Measurements from ENCODE around the gene IGSF9B.

Gene IGSF9B

DNA sequence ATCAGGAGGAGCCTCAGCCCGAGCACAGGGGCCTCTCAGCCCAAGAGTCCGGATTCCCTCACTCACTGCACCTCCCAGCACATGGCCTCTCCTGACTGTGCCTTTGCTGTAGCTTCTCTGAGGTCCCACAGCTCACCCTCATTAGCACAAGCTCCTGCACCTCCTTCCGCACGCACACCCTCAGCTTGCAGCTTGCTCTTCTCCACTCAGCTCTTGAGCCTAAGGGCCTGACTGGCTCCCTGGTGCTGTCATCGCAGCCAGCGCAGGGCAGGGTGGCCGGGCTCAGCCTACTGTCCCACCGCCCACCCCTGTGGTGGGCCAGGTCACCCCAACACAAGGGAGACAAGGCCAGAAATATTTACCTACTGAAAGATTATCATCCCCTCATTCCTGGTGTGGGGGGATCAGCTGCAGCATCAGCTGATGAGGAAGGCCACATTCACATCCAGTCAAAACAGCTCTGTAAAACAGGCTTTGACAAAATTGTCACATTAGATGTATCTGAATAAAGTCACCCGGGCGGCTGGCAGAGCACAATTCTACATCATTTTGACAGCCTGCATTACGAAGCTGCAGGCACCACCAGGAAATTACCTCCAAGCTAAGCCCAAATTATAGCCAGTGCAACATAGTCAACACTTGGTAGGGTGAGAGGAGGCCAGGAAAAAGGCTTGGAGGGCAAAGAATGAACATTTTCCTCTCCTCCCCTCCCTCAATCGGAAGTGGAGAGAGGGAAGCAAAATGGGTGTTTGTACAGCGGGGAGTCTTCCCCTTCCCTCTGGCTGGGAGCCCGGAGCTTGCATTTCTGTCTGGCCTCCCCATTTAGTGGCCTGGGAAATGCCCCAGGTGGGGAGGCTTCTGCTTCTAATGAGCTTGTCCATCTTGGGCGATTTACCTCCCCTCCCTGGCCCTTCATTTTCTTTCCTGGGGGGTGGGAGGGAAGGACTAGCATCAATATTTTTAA lies 29.5 kb upstream of the IGSF9B start:
- DNase-seq: no peak

DNA sequence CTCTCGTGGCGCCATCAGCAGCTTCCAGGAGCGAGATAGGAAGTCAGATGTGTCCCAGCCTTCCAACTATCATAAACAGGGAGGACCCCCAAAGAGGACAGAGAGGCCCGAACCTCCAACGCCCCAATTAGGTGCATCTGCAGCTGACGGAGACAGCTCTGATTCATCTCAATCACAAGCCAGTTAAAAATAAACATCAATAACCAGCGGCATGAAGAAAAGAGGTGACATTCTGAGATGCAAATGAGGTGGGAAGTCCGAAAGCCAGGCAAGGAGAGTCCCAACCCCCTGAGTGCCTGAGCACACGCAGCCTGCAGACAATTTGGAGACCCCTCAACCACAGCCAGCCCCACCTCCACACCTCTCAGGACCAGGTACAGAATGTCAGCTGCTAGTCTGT lies 28.1 kb upstream of the IGSF9B start:
- no peak for DNase-seq

DNA sequence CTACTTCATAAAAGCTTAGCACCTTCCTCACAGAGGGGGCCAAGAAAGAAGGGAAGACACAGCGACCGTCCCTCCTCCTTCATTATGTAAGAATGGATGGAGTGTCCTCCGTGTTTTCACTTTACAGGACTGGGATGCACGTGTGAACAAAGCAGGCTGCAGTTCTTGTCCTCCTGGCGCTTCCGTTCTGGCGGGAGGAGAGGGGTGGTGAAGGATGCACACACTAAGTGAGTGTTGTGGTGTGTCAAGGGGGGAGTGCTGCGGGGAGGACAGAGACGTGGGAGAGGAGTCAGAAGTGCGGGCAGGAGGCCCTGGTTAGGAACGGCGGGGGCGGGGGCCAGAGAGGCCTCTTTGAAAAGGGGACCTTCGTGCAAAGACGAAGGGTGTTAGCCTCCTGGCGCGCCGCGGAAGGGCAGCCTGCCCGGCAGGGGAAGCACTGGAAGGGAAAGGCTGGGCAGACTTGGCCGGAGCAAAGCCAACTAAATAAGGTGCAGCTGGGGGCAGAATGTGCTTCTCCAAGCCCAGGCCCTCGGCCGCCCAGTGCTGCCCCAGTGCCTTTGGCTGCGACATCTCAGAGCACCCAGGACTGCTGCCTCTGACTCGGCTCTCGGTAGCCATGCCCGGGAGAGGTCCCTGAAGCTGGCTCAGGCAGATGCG lies 27.0 kb upstream of the IGSF9B start:
- no peak for DNase-seq

DNA sequence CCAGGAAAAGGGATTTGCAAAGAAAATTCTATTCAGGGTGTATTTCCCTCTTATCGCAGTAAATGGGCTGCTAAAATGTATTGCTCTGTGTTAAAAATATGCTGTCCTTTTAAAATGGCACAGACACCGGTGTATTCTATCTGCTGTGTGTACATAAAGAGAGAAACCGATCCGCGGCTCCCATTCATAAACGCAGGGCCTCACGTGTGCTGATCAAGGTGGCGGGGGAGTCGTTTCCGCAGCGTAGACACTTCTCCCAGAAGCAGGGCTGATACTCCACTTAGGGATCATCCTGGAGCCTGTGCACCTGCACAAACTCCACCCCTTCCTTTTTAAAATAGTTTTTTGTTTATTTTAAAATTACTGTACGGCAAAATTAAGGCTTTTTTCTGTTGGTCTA lies 26.1 kb upstream of the IGSF9B start:
- peak; percentile 84 for DNase-seq

DNA sequence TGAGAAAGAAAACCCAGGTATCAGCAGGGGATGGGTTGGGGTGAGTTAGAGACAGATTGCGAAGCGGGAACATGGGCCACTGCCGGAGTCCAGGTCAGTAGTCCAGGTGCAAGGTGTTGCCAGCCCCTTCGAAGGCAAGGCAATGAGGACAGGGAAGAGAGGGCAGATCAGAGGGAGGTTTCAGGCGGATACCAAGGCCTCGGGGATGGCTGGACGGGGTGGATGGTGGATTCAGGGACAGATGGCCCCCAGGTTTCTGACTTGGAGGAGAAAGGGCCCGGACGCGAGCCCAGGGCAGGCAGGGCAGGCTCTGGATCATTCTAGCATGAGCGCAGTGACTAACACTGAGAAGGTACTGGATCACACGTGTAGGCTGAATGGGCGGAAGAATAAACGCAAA lies 25.4 kb upstream of the IGSF9B start:
- no peak for DNase-seq

DNA sequence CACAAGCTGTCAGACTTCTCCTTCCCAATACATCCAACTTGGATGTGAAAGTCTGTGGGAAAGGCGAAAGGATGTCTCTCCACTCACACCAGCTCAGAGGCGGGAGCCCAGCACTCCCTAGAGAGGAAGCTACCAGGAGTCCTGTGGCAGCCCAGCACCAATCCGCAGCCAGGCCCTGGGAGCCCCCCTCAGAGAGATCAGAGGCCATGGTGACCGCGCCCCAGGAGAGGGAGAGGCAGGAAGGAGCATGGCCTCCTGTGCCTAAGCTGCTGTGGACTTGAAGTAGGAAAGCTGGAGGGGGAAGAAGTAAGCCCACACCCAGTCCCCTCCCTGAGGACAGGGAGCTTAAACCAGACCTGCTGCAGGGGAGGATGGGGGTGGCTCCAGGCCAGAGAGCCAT lies 24.4 kb upstream of the IGSF9B start:
- DNase-seq: no peak

DNA sequence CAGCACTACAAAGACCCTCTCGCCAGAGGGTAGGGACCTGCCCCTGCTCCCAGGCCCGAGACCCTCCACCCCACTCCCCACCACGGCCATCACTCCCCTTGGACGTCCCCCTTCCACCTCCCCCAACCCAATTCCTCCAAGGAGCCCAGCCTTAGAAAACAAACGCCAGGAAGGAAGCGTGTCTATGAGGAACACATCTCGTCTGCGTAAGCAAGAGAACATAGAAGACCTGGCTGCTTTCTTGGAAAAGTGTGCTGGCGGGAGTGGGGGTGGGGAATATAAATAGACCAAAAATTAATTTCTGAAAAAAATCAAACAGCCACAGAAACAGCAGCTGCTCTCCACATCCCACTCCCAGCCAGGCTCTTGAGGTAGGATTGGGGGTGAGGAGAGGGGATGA lies 23.9 kb upstream of the IGSF9B start:
- no peak for DNase-seq

DNA sequence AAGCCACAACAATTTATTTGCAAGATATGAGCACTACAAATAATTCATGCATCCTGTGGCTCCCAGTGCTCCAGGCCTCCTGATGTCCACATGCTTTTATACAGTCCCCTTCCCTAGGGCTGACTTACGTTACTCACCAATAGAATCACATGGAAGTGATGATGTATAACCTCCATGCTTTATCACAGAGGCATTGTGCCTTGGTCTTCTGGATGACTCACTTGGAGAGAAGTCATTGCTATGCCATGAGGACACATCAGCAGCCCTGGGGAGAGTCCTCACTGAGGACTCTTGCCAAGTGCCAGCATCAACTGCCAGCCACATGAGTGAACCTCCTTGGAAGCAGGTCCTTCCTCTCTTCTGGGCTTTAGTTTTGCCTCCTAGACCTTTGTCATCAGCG lies 22.0 kb upstream of the IGSF9B start:
- DNase-seq: no peak

DNA sequence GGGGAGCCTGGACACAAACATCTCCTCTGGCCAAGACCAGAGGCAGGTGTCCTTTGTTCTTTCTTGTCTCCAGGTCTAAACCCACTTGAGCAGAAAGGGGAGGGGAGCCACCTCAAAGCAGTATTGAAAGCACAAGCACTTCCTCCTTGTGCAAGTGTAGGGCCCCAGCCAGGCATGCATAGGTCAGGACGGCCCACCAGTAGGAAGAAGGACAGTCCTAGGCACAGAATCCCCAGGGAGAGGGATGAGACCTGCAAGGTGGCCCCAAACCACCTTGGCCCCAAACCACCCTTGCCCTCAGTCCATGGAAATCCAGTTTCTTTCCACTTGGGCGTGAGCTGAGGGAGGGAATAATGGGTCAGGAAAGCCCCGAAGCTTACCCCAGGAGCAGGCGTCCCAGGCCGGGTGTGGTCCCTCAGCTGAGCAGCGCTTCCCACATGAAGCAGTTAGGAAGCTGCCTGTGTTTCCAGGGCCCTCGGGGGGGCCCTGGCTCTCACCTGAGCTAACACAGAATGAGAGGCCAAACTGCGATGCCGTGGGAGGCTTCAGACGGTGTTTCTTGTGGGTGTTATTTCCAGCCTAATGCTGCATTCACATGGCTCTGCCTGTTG lies 20.4 kb upstream of the IGSF9B start:
- no peak for DNase-seq

DNA sequence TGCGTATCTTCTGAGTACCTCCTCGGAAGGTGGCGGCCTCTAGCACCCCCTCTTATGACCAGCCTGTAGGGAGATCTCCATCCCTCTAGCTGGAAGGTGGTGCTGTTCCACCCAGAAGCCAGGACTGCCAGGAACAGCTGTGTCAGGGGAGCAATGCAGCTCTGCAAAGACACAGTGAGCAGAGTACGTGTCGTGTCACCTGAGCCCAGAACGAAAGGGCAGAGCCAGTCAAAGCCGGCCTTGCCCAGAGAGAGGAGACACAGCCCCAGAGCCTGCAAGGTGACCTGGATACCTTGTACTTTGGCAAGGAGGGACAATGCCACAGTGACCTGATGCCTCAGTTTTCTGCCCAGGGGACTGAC lies 18.7 kb upstream of the IGSF9B start:
- DNase-seq: no peak

DNA sequence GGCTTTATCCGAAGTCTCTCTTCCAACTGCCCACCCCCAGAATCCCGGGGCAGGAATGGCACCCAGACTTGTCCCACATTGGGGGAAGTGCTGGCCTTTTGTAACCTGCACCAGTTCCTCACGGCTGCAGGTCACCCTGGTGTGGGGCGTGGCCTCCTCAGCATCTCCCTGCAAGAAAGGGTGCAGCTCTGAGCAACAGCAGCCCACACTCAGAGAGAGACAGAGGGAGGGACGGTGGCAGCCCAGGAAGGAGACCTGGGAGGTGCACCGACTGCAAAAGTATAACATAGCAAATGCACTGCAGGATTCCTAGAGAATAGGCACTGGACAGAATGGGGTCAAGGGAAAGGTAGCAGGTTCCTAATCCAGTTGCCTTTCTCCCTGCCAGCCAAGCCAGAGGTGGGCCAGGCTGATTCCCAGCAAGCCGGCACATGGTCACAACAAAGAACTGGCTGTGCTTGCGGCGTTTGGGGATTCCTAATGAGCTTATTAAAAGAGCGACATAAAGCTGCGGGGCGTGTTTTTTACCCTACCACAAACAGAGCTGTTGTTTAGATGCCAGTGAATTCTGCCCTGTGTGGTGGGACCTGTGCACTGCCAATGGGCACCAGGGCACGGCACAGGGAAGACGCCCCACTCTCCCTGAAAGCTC lies 18.2 kb upstream of the IGSF9B start:
- DNase-seq: no peak

DNA sequence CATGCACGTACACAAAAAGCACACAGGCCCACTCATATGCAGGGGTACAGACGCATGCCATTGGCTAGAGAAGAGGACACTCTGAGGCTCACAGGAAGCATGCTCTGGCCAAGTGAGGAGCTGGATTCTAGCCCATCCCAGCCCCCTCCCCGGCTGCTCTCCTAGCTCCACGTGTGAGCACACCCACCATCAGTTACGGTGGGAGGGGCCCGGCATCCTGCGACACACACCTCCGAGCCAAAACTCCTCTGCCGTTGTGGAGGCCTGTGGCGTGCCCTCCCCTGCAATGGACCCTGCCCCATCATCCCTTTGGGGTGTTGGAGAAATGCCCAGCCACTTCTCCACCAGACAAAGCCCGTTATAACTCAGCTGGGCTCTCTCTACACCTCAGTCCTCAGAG lies 15.1 kb upstream of the IGSF9B start:
- no peak for DNase-seq

DNA sequence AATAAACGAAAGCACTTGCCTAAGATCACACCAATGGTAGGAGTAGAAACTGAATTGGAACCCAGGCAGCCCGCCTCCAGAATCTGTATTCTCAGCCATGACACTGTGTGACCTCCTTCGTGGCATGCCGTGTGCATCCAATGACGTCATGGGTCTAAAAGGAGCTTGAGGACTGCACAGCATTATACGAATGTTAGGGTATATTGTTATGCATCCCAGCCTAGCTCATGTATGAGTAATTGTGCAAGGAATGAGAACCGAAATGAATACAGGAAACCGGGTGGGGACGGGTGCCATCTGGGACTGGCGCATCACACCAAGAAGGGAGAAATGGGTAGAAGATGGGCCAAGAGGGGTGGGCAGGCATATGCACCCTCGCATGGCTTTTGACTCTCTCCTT lies 12.3 kb upstream of the IGSF9B start:
- DNase-seq: no peak

DNA sequence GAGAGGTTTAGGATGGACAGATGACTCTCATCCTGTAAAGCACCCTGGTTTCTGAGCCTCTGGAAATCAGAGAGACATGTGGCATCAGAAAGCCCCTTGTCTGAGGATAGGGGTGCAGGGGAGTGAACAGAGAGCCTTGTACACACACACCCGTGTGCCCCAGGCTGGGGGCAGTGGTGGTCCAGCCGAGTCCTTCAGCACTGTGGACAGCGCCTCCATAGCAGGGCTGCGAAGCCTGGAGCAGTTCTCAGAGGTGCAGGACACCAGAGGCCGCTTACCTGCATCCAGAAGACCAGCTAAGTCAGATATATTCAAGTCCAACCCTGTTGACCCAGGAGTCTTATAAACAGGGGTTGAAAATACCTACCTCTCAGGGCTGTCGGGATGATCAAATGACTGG lies 11.5 kb upstream of the IGSF9B start:
- no peak for DNase-seq

DNA sequence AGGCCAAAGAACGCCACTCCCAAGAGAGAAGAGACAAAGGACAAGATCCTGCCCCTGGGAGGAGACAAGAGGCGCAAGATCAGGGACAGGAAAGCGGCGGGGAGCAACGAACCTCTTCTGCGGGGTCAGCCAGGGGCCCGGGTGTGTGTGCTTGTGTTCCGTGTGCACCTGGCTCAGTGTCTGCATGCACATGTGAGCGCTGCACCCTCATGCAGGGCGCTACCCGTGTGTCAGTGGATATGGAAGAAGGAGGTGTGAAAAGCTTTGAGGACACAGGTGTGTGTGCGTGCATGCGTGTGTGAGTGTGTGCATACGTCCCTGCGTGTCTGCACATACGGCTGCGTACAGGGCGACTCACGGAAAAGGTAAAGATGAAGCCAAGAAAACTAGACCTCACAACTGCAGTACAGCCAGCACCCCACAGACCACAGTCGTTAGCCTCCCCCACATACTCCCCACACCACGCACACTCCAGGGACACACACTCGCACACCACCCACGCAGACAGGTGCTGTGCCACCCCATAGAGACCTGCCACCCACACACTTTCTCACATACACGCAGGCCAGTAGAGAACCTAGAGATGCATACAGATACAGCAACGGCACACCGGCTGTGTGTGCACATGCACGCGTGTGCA lies 11.0 kb upstream of the IGSF9B start:
- DNase-seq: no peak

DNA sequence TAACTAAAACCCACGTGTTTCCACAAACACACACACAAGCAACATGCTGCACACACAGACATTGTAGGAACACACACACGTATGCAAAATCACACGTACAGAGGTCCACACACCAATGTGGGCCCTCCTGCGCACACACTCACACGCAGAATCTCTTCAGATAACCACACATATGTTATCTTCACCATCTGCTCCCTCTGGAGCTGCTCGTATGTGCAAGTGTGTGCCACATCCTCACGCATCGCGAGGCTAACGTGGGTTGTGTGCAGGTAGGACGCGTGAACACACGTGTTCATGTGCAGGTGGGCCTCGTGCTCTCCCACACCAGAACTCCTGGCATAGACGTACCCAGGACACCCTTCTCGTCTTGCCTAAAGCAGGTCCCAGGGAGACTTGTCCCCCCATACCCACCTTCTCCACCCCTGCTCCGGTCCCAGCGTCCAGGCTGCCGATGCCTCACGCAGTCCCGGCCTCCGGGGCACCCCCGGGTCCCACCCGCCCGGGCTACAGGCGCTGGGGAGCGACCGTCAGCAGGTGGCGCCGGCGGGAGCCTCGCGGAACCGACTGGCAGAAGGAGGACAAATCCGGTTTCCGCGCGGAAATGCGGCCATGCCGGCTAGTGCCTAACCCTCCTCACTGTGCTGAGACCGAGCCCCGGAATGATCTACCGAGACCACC lies 10.3 kb upstream of the IGSF9B start:
- DNase-seq: no peak

DNA sequence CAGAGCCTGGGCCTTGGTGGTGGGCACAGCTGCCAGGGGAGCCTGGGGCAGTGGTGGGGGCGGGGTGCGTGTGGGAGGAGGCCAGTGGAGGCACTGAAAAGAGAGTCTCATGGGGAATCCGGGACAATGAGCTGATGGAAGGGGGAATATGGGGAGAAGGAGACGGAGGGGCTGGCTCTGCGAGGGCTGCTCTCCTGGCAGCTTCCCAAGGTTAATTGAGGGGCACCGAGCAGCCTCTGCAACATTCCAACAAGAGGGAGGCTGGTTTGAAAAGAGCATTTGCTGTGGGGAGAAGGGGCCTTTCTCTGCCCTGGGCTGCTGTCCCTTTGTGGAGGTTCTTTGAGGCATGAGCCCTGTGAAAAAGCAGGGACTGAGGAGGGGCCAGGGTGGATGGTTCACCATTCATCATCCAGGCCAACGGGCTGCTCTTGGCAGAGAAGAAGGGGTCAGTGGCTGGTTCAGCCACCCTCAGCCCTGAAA lies 9.4 kb upstream of the IGSF9B start:
- DNase-seq: no peak

DNA sequence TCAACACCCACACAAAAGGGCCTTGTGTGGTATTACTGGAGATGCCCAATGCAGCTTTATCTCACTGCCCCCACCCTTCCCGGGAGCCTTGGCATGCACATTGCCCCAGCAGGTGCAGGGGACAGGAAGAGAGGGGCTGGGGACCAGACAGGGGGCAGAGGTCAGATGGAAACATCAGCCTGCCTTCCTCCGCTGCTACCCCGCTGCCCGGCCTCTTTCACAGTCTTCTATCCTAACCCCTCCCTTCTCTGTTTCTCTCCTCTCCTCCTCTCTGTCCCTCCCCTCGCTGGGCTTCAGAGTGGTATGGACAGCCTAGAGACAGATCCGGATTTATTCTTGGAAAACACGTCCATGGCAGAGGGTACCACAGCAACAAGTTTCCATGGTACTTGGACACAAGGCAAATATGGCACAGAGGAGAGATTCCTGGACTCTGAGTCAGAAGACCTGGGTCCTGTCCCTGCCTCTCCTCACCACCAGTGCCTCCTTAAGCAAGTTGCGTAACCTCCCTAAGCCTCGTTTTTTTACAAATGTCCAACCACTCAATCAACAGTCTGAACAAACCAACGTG lies 8.3 kb upstream of the IGSF9B start:
- no peak for DNase-seq

DNA sequence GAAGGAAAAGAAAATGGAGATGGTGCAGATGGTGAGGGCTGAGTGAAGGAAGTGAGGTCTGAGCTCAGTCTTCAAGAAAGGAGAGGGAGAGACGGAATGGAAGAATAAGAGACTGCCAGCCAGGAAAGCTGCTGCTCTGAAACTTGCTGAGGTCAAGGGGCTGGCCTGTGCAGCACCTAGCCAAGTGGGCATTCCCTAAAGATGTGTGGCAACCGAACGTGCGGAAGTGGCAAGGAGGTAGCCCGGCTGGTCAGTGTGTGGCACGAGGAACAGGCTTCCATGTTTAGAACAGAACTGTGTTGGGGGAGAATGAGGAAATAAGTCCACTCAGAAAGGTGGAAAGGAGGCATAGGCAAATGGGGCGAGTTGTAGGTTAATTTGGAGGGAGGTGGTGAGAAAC lies 7.6 kb upstream of the IGSF9B start:
- DNase-seq: no peak

DNA sequence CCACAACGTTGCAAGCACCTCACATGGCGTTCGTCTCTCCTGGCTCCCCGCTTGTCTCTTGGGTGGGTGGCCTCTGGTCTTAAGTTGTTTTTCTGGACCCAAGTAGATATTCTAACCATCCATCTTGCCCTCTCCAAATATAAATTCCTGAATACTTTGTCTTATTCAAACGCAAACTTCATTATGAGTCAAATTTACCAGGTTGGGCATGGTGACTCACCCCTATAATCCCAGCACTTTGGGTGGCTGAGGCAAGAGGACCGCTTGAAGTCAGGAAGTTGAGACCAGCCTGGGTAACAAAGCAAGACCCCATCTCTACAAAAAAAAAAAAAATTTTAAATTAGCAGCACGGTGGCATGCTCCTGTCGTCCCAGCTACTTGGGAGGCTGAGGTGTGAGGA lies 5.1 kb upstream of the IGSF9B start:
- DNase-seq: no peak

DNA sequence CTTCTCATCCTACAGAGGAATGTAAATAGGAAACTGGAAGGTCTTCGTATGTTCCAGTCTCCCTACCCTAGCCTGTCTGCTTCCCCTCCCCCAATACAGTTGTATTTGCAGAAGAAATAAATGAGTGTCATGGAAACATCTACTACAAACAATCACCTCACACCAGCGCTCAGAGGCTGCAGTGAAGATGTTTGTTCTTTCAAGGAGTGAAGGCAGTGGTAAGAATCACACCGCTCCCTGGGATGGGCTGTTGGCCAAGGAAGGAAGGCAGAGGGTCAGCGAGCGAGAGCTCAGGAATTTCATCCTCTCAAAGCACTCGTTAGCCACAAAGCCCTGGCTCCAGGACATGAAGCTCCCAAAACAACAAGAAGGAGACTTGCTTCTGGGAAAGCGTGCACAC lies 1.1 kb upstream of the IGSF9B start:
- DNase-seq: peak; percentile 21

DNA sequence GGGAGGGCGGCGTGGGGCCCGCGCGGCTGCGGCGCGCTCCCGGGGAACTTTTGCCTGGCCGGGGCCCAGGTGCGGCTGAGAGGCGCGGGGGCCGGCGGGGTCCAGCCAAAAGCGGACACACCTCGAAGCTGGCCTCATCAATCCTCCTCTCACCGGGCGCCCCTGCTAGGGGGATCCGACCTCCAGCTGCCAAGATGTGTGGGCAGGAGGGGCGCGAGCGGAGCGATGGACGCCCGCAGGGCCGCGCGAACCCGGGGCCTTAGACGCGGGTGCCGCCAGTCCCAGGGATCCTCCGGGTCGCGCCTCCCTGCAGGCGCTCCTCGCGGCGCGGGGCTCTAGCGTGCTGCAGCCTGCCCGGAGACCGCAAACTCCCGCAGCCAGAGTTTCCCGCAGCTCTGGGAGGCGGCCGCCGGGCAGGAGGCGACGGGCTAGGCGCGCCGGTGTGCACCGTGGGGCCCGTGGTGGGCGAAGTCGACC lies 785 bp downstream of the IGSF9B start:
- DNase-seq: no peak
